Measurements from ENCODE around the gene ACP7.

The ACP7 gene

GRCh38 chr19:39157997-39158389 is 73.8 kb downstream of the ACP7 start:
- H3K4me3 ChIP-seq (ENCODE audit: low read depth, low read length) = no peak overlapping the region
- TF ChIP-seq CTCF (IDR thresholded peaks at IDR 0.05; ENCODE audit: low read depth, low read length) = no peak

GRCh38 chr19:39158646-39159260 is 74.6 kb downstream of the ACP7 start:
- H3K4me3 ChIP-seq (ENCODE audit: low read depth, low read length) = no peak overlapping the region
- TF ChIP-seq CTCF (IDR thresholded peaks at IDR 0.05; ENCODE audit: low read depth, low read length) = no peak

GRCh38 chr19:39160523-39160861 is 76.3 kb downstream of the ACP7 start:
- no peak for TF ChIP-seq CTCF (IDR thresholded peaks at IDR 0.05; ENCODE audit: low read depth, low read length)
- H3K4me3 ChIP-seq (ENCODE audit: low read depth, low read length) = no peak overlapping the region

All from WI38 (cell line).